Stimulated activated CD8-positive, alpha-beta memory T cell treated with anti-CD3 and anti-CD28 coated beads, Interleukin-7, amount 100 ng/mL, for 48 hours (primary cell): ENCODE measurements around the gene PIP5K1B.

Experiments used
- DNase-seq, 2 donors: peaks; one replicate each; pipeline ENCODE4 v3.0.0-alpha.2; 2020; ENCODE audit warnings: low read depth in 1 of 2; ENCODE audit errors: extremely low read depth in 1 of 2

PIP5K1B gene

GRCh38 chr9:68804911-68805889 lies 100.2 kb downstream of the PIP5K1B start:
- no peak for DNase-seq

GRCh38 chr9:68805890-68806517 lies 101.0 kb downstream of the PIP5K1B start:
- DNase-seq, result no peak

GRCh38 chr9:68808338-68808890 lies 103.4 kb downstream of the PIP5K1B start:
- DNase-seq, result no peak

- no peak for DNase-seq
These were observed 112.2 kb downstream of the PIP5K1B start for GRCh38 chr9:68817079-68817875.

GRCh38 chr9:68819065-68819464 lies 114.0 kb downstream of the PIP5K1B start:
- no peak for DNase-seq

GRCh38 chr9:68821911-68822310 lies 116.9 kb downstream of the PIP5K1B start:
- no peak for DNase-seq

- no peak for DNase-seq
These were observed 117.6 kb downstream of the PIP5K1B start for GRCh38 chr9:68822596-68823165.

GRCh38 chr9:68825762-68826472 lies 120.9 kb downstream of the PIP5K1B start:
- no peak for DNase-seq

- no peak for DNase-seq
These were observed 123.1 kb downstream of the PIP5K1B start for GRCh38 chr9:68827837-68828744.

- DNase-seq, result no peak
These were observed 127.1 kb downstream of the PIP5K1B start for GRCh38 chr9:68832101-68832500.

- DNase-seq, result no peak
These were observed 128.0 kb downstream of the PIP5K1B start for GRCh38 chr9:68832861-68833518.

- DNase-seq, result no peak
These were observed 130.0 kb downstream of the PIP5K1B start for GRCh38 chr9:68834931-68835520.

GRCh38 chr9:68836788-68837187 lies 131.7 kb downstream of the PIP5K1B start:
- DNase-seq, result no peak

GRCh38 chr9:68838245-68838644 lies 133.2 kb downstream of the PIP5K1B start:
- no peak for DNase-seq

GRCh38 chr9:68841276-68842052 lies 136.4 kb downstream of the PIP5K1B start:
- DNase-seq, result no peak

GRCh38 chr9:68842568-68842967 lies 137.5 kb downstream of the PIP5K1B start:
- no peak for DNase-seq

GRCh38 chr9:68843239-68843638 lies 138.2 kb downstream of the PIP5K1B start:
- DNase-seq, result no peak
